Neural cell (in vitro differentiated cells): ENCODE data around the gene HNRNPM.

ENCODE experiments used
- EZH2 ChIP-seq: fragments of 200-600, 300-800 bp; shearing (Covaris generic), sonication (generic); IDR thresholded peaks from 2 replicates; pipeline ENCODE4 v1.6.1; 2014; ENCODE audit warnings: antibody characterized with exemption, low read length, borderline replicate concordance, mild to moderate bottlenecking; ENCODE audit not compliant: insufficient read depth, poor library complexity, severe bottlenecking
- POLR2AphosphoS5 ChIP-seq: IDR thresholded peaks from 2 replicates; pipeline ENCODE4 v1.6.1; 2012
- REST ChIP-seq: IDR thresholded peaks from 2 replicates; pipeline ENCODE4 v1.6.1; 2012; ENCODE audit warnings: borderline replicate concordance
- TF ChIP-seq, protein P1 (sequence below): fragments of 450-650 bp; IDR thresholded peaks from 2 replicates; pipeline ENCODE4 v1.5.1; 2014; ENCODE audit warnings: antibody characterized with exemption, mild to moderate bottlenecking, moderate library complexity; ENCODE audit not compliant: poor library complexity, severe bottlenecking

DNA sequence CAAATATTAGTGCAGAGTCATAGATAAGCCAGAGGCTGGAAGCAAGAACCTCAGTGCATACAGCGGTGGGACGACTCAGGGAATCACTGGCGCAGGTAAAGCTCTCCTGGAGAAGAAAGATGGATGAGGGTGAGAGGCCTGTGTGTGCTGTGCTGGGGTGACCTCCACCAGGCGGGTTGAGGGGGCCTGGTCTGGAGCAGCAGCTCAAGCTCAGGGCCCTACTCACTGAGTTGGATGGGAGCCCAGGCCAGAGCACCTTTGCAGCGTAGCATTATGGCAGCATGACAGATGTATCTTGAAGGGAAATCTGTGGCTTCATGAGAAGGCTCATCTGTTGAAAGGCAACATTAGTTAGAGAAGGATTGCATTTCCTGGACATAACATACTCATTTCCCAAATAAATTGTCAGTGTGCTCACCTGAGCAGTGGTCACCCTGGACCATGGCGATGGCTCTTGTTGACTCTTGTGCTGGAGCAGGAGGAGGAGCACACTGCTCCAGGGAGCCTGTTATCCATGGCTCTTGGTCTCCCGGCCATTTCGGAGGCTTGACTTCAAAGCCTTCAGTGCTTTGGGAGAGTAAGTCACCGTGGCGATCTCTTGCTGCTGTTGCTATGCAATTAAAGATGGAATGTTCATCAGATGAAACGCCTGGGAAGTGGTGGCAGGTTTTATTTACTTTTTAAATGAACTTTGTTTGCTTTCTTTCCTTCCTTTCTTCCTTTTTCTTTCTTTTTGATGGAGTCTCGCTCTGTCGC lies 25.0 kb downstream of the HNRNPM start:
- TF ChIP-seq POLR2AphosphoS5 (no peak), EZH2 (no peak), REST (no peak)
- TF ChIP-seq, protein P1, sequence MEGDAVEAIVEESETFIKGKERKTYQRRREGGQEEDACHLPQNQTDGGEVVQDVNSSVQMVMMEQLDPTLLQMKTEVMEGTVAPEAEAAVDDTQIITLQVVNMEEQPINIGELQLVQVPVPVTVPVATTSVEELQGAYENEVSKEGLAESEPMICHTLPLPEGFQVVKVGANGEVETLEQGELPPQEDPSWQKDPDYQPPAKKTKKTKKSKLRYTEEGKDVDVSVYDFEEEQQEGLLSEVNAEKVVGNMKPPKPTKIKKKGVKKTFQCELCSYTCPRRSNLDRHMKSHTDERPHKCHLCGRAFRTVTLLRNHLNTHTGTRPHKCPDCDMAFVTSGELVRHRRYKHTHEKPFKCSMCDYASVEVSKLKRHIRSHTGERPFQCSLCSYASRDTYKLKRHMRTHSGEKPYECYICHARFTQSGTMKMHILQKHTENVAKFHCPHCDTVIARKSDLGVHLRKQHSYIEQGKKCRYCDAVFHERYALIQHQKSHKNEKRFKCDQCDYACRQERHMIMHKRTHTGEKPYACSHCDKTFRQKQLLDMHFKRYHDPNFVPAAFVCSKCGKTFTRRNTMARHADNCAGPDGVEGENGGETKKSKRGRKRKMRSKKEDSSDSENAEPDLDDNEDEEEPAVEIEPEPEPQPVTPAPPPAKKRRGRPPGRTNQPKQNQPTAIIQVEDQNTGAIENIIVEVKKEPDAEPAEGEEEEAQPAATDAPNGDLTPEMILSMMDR: no peak
